Endothelial cell of umbilical vein (primary cell): ENCODE measurements around the gene SLC20A1.

ENCODE experiments used
- CTCF ChIP-seq, 2 donors: IDR thresholded peaks; 1 replicate in 1 of 2; 2 replicates in 1 of 2; pipeline ENCODE4 v1.5.1; 2011; ENCODE audit warnings: low read length in 2 of 2, mild to moderate bottlenecking in 2 of 2, moderate library complexity in 2 of 2, control low read depth in 1 of 2, inconsistent platforms in 1 of 2, low read depth in 1 of 2; ENCODE audit not compliant: insufficient read depth in 1 of 2; ENCODE audit errors: extremely low read depth in 1 of 2
- EZH2 ChIP-seq: IDR thresholded peaks from 2 replicates; pipeline ENCODE4 v1.6.1; 2012; ENCODE audit warnings: borderline replicate concordance, low read depth, mild to moderate bottlenecking, moderate library complexity, low read length, inconsistent platforms; ENCODE audit not compliant: severe bottlenecking
- FOS ChIP-seq: IDR thresholded peaks from 2 replicates; pipeline ENCODE4 v1.6.1; 2011; ENCODE audit warnings: mild to moderate bottlenecking, low read length, moderate library complexity, borderline replicate concordance; ENCODE audit not compliant: insufficient read depth
- MAX ChIP-seq: IDR thresholded peaks from 2 replicates; pipeline ENCODE4 v1.6.1; 2011; ENCODE audit not compliant: insufficient read depth, insufficient read length
- MYC ChIP-seq: IDR thresholded peaks from one replicate; pipeline ENCODE4 v1.6.1; 2011; ENCODE audit warnings: mild to moderate bottlenecking, low read depth, low read length
- POLR2A ChIP-seq: IDR thresholded peaks from 2 replicates; pipeline ENCODE4 v1.6.1; 2012; ENCODE audit warnings: low read depth, mild to moderate bottlenecking, control low read depth, low read length
- POLR2AphosphoS5 ChIP-seq: IDR thresholded peaks from 2 replicates; pipeline ENCODE4 v1.6.1; 2012; ENCODE audit warnings: low read depth, mild to moderate bottlenecking, control low read depth, low read length, moderate library complexity; ENCODE audit not compliant: insufficient read depth

GRCh38 chr2:112643488-112643887 lies 2.3 kb upstream of the SLC20A1 start:
- TF ChIP-seq EZH2, result no peak
- TF ChIP-seq CTCF (IDR thresholded peaks at IDR 0.05; ENCODE audit: extremely low read depth in 1 of 2, insufficient read depth in 1 of 2, low read depth in 1 of 2, low read length in 2 of 2), result no peak
- no peak for TF ChIP-seq MAX
- no peak for TF ChIP-seq POLR2A
- TF ChIP-seq MYC, result no peak
- TF ChIP-seq FOS, result no peak
- TF ChIP-seq POLR2AphosphoS5, result no peak
